Fibroblast of pulmonary artery (primary cell): ENCODE measurements around the gene BRI3BP.

Source experiments
- DNase-seq: peaks from one replicate; pipeline ENCODE4 v3.0.0-alpha.2; 2010; ENCODE audit warnings: low read depth
- H3K4me3 ChIP-seq: replicated peaks from 2 replicates; pipeline ENCODE4 v1.5.1; 2011; ENCODE audit warnings: low read depth, mild to moderate bottlenecking, control low read depth, low read length, moderate library complexity
- CTCF ChIP-seq: IDR thresholded peaks from 2 replicates; pipeline ENCODE4 v1.5.1; 2011; ENCODE audit warnings: mild to moderate bottlenecking, control low read depth, low read length, inconsistent platforms; ENCODE audit errors: missing control alignments

The BRI3BP gene

GRCh38 chr12:124993626-124994436 lies at the start of gene BRI3BP:
Gene BRI3BP, plus strand, starts transcription at chr12:124993645. Its CDS starts 146 bp downstream, at chr12:124993791.
- peak; percentile 33 for DNase-seq
- peak within 1 kb of the TSS; percentile 58 for H3K4me3 ChIP-seq
- no peak for TF ChIP-seq CTCF

- H3K4me3 ChIP-seq = no peak overlapping the region
- no peak for DNase-seq
- TF ChIP-seq CTCF = no peak
These were observed 47.0 kb upstream of the BRI3BP start for GRCh38 chr12:124946447-124946793.

GRCh38 chr12:124947013-124947412 lies 46.4 kb upstream of the BRI3BP start:
- H3K4me3 ChIP-seq = no peak overlapping the region
- TF ChIP-seq CTCF = no peak

GRCh38 chr12:124947561-124948398 lies 45.7 kb upstream of the BRI3BP start:
- no peak for TF ChIP-seq CTCF
- no peak overlapping the region for H3K4me3 ChIP-seq
- DNase-seq = no peak

More at GRCh38 chr12:124947013-124947412, 46.4 kb upstream of the BRI3BP start:
- no peak for DNase-seq

- TF ChIP-seq CTCF = no peak
- no peak overlapping the region for H3K4me3 ChIP-seq
- no peak for DNase-seq
These were observed 44.4 kb upstream of the BRI3BP start for GRCh38 chr12:124949066-124949465.

GRCh38 chr12:124949779-124950728 lies 43.4 kb upstream of the BRI3BP start:
- H3K4me3 ChIP-seq = no peak overlapping the region
- no peak for DNase-seq
- TF ChIP-seq CTCF = no peak
